HG02840 (cell line): ENCODE data around the gene APOM.

Experiments used
- ATAC-seq: cut with Tn5 transposase; IDR thresholded peaks from one replicate; pipeline ENCODE4 v1.9.1; 2021; ENCODE audit warnings: mild to moderate bottlenecking, moderate library complexity, moderate number of reproducible peaks; ENCODE audit not compliant: unreplicated experiment, low FRiP score

APOM gene

GRCh38 chr6:31630177-31630934, 25.3 kb upstream of the APOM start:
- ATAC-seq, result no peak

- no peak for ATAC-seq
These were observed 24.5 kb upstream of the APOM start for GRCh38 chr6:31631209-31631608.

GRCh38 chr6:31631681-31632278, 23.9 kb upstream of the APOM start:
- no peak for ATAC-seq

GRCh38 chr6:31632279-31632946, 23.3 kb upstream of the APOM start:
- no peak for ATAC-seq

- no peak for ATAC-seq
These were observed 22.2 kb upstream of the APOM start for GRCh38 chr6:31633447-31633846.

GRCh38 chr6:31634131-31634530, 21.6 kb upstream of the APOM start:
- ATAC-seq, result no peak

GRCh38 chr6:31634969-31635575, 20.6 kb upstream of the APOM start:
- no peak for ATAC-seq

GRCh38 chr6:31636698-31637596, 18.7 kb upstream of the APOM start:
- no peak for ATAC-seq

- no peak for ATAC-seq
These were observed 16.7 kb upstream of the APOM start for GRCh38 chr6:31639043-31639442.

GRCh38 chr6:31639449-31639861, 16.2 kb upstream of the APOM start:
- ATAC-seq, result no peak

GRCh38 chr6:31640612-31641011, 15.1 kb upstream of the APOM start:
- ATAC-seq, result no peak

GRCh38 chr6:31641370-31641769, 14.3 kb upstream of the APOM start:
- ATAC-seq, result no peak

GRCh38 chr6:31642798-31643570, 12.7 kb upstream of the APOM start:
- no peak for ATAC-seq

- no peak for ATAC-seq
These were observed 11.8 kb upstream of the APOM start for GRCh38 chr6:31643818-31644454.

- ATAC-seq, result no peak
These were observed 10.4 kb upstream of the APOM start for GRCh38 chr6:31645325-31645724.

GRCh38 chr6:31651602-31652191, 4.0 kb upstream of the APOM start:
- ATAC-seq, result peak; percentile 34

- ATAC-seq, result peak; percentile 42
These were observed 2.6 kb upstream of the APOM start for GRCh38 chr6:31652925-31653724.
